ENCODE measurements around the gene C4orf51.
A peak's percentile ranks its signal among the peaks of the same experiment; 100 is the strongest.

The C4orf51 gene

GRCh38 chr4:145694929-145695328, 15.0 kb downstream of the C4orf51 start:
- DNase-seq (ENCODE audit: extremely low read depth, insufficient read length): no peak
- TF ChIP-seq CTCF (IDR thresholded peaks at IDR 0.05; ENCODE audit: insufficient read depth, low read length, poor library complexity, severe bottlenecking): no peak
- Histone ChIP-seq H3K36me3 (ENCODE audit: control insufficient read depth, insufficient read depth, low read length) (no peaks in the 10 kb centered on the region), H3K4me3 (replicated peaks; ENCODE audit: low read depth, low read length) (no peak overlapping the region), H3K27me3 (replicated peaks; ENCODE audit: control insufficient read depth, insufficient read depth, low read length) (no peaks in the 10 kb centered on the region)

DNA sequence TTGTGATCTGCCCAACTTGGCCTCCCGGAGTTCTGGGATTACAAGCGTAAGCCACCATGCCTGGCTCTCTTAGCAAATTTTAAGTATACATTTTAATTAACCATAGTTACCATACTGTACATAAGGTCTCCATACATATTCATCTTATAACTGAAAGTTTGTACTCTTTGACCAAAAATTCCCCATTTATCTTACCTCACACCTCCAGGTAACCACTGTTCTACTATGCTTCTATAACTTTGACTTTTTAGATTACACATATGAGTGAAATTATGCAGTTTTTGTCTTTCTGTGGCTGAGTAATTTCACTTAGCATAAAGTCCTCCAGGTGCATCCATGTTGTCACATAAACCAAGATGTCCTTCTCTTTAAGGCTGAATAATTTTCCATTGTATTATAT, 17.4 kb downstream of the C4orf51 start:
- Histone ChIP-seq H3K4me3 (replicated peaks; ENCODE audit: low read depth, low read length) (no peak overlapping the region), H3K36me3 (ENCODE audit: control insufficient read depth, insufficient read depth, low read length) (no peaks in the 10 kb centered on the region), H3K27me3 (replicated peaks; ENCODE audit: control insufficient read depth, insufficient read depth, low read length) (no peaks in the 10 kb centered on the region)
- no peak for TF ChIP-seq CTCF (IDR thresholded peaks at IDR 0.05; ENCODE audit: insufficient read depth, low read length, poor library complexity, severe bottlenecking)
- no peak for DNase-seq (ENCODE audit: extremely low read depth, insufficient read length)

- TF ChIP-seq CTCF (IDR thresholded peaks at IDR 0.05; ENCODE audit: insufficient read depth, low read length, poor library complexity, severe bottlenecking): no peak
- Histone ChIP-seq H3K27me3 (replicated peaks; ENCODE audit: control insufficient read depth, insufficient read depth, low read length) (no peaks in the 10 kb centered on the region), H3K36me3 (ENCODE audit: control insufficient read depth, insufficient read depth, low read length) (no peaks in the 10 kb centered on the region), H3K4me3 (replicated peaks; ENCODE audit: low read depth, low read length) (no peak overlapping the region)
- DNase-seq (ENCODE audit: extremely low read depth, insufficient read length): no peak
Measured at GRCh38 chr4:145698507-145698906, 18.6 kb downstream of the C4orf51 start.

- DNase-seq (ENCODE audit: extremely low read depth, insufficient read length): no peak
- Histone ChIP-seq H3K27me3 (replicated peaks; ENCODE audit: control insufficient read depth, insufficient read depth, low read length) (no peaks in the 10 kb centered on the region), H3K4me3 (replicated peaks; ENCODE audit: low read depth, low read length) (no peak overlapping the region), H3K36me3 (ENCODE audit: control insufficient read depth, insufficient read depth, low read length) (no peaks in the 10 kb centered on the region)
- TF ChIP-seq CTCF (IDR thresholded peaks at IDR 0.05; ENCODE audit: insufficient read depth, low read length, poor library complexity, severe bottlenecking): no peak
Measured at GRCh38 chr4:145703850-145704497, 24.0 kb downstream of the C4orf51 start.

- TF ChIP-seq CTCF (IDR thresholded peaks at IDR 0.05; ENCODE audit: insufficient read depth, low read length, poor library complexity, severe bottlenecking): no peak
- Histone ChIP-seq H3K27me3 (replicated peaks; ENCODE audit: control insufficient read depth, insufficient read depth, low read length) (no peaks in the 10 kb centered on the region), H3K36me3 (ENCODE audit: control insufficient read depth, insufficient read depth, low read length) (no peaks in the 10 kb centered on the region), H3K4me3 (replicated peaks; ENCODE audit: low read depth, low read length) (no peak overlapping the region)
- no peak for DNase-seq (ENCODE audit: extremely low read depth, insufficient read length)
Measured at GRCh38 chr4:145709336-145709735, 29.4 kb downstream of the C4orf51 start.

GRCh38 chr4:145709843-145710242, 29.9 kb downstream of the C4orf51 start:
- no peak for TF ChIP-seq CTCF (IDR thresholded peaks at IDR 0.05; ENCODE audit: insufficient read depth, low read length, poor library complexity, severe bottlenecking)
- Histone ChIP-seq H3K36me3 (ENCODE audit: control insufficient read depth, insufficient read depth, low read length) (no peaks in the 10 kb centered on the region), H3K27me3 (replicated peaks; ENCODE audit: control insufficient read depth, insufficient read depth, low read length) (no peaks in the 10 kb centered on the region), H3K4me3 (replicated peaks; ENCODE audit: low read depth, low read length) (no peak overlapping the region)
- DNase-seq (ENCODE audit: extremely low read depth, insufficient read length): peak; percentile 19

All from GM06990 (cell line).